Measurements from ENCODE around the gene TMEM271.

TMEM271 gene

GRCh38 chr4:534576-535151 lies 41.4 kb downstream of the TMEM271 start:
- no peak for TF ChIP-seq CTCF (IDR thresholded peaks at IDR 0.05; ENCODE audit: low read depth, low read length, missing control alignments)
- H3K4me3 ChIP-seq (ENCODE audit: low read depth, low read length): no peak overlapping the region
- DNase-seq (ENCODE audit: low read depth): no peak

GRCh38 chr4:534101-534575 lies 42.0 kb downstream of the TMEM271 start:
- no peak overlapping the region for H3K4me3 ChIP-seq (ENCODE audit: low read depth, low read length)
- DNase-seq (ENCODE audit: low read depth): no peak
- no peak for TF ChIP-seq CTCF (IDR thresholded peaks at IDR 0.05; ENCODE audit: low read depth, low read length, missing control alignments)

DNA sequence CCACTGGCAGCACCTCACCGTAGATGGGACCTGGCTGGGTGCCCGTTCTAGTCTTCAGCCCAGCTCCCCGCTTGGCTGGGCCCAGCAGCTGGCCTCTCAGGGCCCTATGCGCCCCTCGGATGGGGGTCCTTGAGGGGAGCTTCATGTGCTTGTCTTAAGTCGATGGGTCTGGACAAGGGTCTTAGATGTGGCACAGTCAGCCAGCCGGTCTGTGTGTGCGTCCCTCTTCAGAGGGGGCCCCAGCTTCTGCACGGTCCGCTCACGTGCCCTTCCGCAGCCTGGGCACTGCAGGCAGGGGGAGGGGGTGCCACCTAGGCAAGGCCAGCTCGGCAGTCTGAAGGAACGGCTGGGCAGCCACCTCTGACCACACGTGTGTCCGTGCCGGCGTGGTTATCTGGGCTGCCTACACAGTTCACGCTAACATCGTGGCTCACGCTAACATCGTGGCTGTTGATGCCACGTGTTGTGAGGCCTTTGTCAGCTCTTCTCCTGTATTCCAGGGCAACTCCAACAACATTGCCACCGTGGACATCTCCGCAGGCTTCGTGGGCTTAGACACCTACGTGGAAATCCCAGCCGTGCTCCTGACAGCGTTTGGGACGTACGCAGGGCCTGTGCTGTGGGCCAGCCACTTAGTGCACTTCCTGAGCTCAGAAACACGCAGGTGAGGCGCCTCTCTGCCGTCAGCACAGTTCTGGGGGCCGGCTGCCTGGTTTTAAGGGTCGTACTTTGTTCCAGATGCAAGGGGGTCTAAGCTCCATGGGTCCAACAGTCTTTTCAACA lies 42.6 kb downstream of the TMEM271 start:
- no peak for TF ChIP-seq CTCF (IDR thresholded peaks at IDR 0.05; ENCODE audit: low read depth, low read length, missing control alignments)
- no peak for DNase-seq (ENCODE audit: low read depth)

DNA sequence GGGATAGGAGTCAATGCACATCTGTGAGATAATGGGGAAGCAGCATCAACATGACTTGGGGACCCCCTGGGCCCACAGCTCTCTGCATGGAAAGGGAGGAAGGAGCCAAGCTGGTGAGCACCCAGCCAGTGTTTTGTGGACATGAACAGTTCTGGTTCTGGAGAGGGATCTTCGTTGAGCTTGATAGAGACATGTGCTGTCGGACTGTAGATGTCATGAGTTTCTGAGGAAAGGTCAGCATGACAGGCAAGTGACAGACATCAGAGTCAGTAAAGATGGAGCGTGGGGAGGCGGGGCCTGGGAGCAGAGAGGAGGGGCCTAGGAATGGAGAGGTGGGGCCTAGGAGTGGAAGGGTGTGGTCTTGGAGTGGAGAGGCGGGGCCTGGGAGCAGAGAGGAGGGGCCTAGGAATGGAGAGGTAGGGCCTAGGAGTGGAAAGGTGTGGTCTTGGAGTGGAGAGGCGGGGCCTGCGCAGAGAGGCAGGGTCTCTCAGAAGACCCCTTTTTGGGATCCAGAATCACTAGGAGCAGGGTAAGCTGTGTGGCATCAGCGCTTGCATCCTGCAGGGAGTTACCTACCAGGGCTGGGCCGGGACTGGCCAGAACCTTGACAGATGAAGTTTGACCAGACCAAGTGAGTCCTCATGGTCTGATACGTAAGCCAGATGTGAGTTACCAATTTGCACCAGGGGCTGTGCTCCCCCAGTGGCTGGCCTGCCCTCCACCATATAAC lies 43.3 kb downstream of the TMEM271 start:
- no peak overlapping the region for H3K4me3 ChIP-seq (ENCODE audit: low read depth, low read length)
- TF ChIP-seq CTCF (IDR thresholded peaks at IDR 0.05; ENCODE audit: low read depth, low read length, missing control alignments): no peak
- DNase-seq (ENCODE audit: low read depth): no peak

More for the DNA sequence above, 42.6 kb downstream of the TMEM271 start:
- H3K4me3 ChIP-seq (ENCODE audit: low read depth, low read length): no peak overlapping the region

DNA sequence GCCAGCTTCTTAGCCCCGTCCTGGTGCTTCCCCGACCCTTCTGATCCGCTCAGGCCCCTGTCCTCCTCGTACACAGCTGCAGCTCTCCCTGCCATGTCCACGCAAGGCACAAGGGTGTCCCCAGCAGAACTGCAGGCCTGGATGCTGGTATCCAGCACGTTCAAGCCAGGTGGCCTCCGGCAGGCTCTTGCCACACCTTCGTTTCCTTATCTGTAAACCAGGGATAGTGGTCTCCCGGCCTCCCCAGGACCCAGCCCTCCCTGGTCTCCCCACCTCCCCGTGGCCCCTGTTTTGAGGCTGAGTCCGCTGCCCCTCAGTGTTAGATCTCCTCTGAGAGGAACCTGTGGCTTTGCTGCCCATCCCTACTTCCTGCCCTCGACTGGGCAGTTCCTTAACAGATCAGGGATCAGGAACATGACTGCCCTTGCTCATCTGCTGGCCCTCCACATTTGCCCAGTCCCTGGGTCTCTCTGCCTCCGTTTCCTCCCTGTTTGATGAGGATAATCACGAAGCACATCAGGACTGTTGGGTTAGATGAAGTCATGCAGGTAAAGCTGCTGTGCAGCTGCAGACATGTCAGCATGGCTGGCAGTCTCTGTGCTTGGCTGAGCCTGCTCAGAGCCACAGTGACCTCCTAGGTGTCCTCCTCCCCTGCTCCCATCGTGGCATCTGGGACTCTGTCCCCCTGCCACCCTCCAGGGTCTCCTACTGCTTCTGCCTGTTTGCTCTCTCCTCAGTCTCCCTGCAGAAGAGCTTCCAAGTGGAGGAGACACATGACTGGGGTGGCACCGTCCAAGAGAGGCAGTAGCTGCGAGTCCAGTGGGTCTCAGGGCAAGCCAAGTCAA lies 44.2 kb downstream of the TMEM271 start:
- no peak overlapping the region for H3K4me3 ChIP-seq (ENCODE audit: low read depth, low read length)
- TF ChIP-seq CTCF (IDR thresholded peaks at IDR 0.05; ENCODE audit: low read depth, low read length, missing control alignments): no peak
- no peak for DNase-seq (ENCODE audit: low read depth)

DNA sequence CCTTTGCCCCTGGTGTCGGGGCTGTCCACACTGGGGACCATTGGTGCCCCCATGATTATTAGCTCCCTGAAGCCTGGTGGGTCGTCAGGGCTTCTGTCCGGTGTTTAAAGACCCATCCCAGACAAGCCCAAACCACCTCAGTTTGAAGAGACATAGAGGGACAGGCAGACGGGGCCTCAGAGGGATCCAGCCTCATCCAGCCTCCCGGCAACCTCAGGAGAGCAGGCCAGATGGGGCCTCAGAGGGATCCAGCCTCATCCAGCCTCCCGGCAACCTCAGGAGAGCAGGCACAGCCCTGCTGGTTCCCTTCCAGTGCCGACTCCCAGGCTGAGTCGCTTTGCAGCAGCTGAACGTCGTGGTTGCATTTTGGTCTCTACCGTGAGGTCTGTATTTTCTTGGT lies 45.0 kb downstream of the TMEM271 start:
- no peak for TF ChIP-seq CTCF (IDR thresholded peaks at IDR 0.05; ENCODE audit: low read depth, low read length, missing control alignments)
- H3K4me3 ChIP-seq (ENCODE audit: low read depth, low read length): no peak overlapping the region
- DNase-seq (ENCODE audit: low read depth): no peak

Data from GM12864 (cell line).